ENCODE measurements around the gene SLC35B4.

SLC35B4 gene

GRCh38 chr7:134279898-134280297 lies 36.8 kb downstream of the SLC35B4 start:
- Histone ChIP-seq H3K79me2 (ENCODE audit: insufficient read depth, low read length) (no peaks in the 10 kb centered on the region), H3K36me3 (ENCODE audit: insufficient read depth, low read length) (no peaks in the 10 kb centered on the region), H3K27ac (ENCODE audit: low read length) (no peak overlapping the region), H3K9ac (ENCODE audit: low read depth, low read length) (no peak overlapping the region), H3K4me2 (ENCODE audit: insufficient read depth, low read length) (no peak overlapping the region), H3K9me3 (ENCODE audit: insufficient read depth, low read length, severe bottlenecking) (no peaks in the 10 kb centered on the region), H2AFZ (ENCODE audit: low read depth, low read length) (no peak overlapping the region), H3K4me3 (ENCODE audit: low read depth in 1 of 2, low read length in 2 of 2) (no peak overlapping the region), H3K4me1 (ENCODE audit: insufficient read depth, low read length) (no peaks in the 10 kb centered on the region), H3K27me3 (ENCODE audit: insufficient read depth, low read length, poor library complexity) (peaks cover 8% of the 10 kb centered on the region), H4K20me1 (ENCODE audit: insufficient read depth, low read length) (no peaks in the 10 kb centered on the region)
- no peak for ATAC-seq (ENCODE audit: insufficient read depth, low read depth)
- TF ChIP-seq CTCF (IDR thresholded peaks at IDR 0.05; ENCODE audit: borderline replicate concordance, extremely low read depth, low read length, poor library complexity, severe bottlenecking) (no peak), EZH2 (IDR thresholded peaks at IDR 0.05; ENCODE audit: borderline replicate concordance, low read depth, low read length, severe bottlenecking) (no peak)
- no peak for DNase-seq

- H3K9me3 ChIP-seq (ENCODE audit: insufficient read depth, low read length, severe bottlenecking) = no peaks in the 10 kb centered on the region
- H3K27ac ChIP-seq (ENCODE audit: low read length) = no peak overlapping the region
- peaks cover 8% of the 10 kb centered on the region for H3K27me3 ChIP-seq (ENCODE audit: insufficient read depth, low read length, poor library complexity)
- TF ChIP-seq CTCF (IDR thresholded peaks at IDR 0.05; ENCODE audit: borderline replicate concordance, extremely low read depth, low read length, poor library complexity, severe bottlenecking) (no peak), EZH2 (IDR thresholded peaks at IDR 0.05; ENCODE audit: borderline replicate concordance, low read depth, low read length, severe bottlenecking) (no peak)
- no peaks in the 10 kb centered on the region for H3K36me3 ChIP-seq (ENCODE audit: insufficient read depth, low read length)
- no peaks in the 10 kb centered on the region for H4K20me1 ChIP-seq (ENCODE audit: insufficient read depth, low read length)
- no peak overlapping the region for H3K9ac ChIP-seq (ENCODE audit: low read depth, low read length)
- H3K4me2 ChIP-seq (ENCODE audit: insufficient read depth, low read length) = no peak overlapping the region
- no peaks in the 10 kb centered on the region for H3K4me1 ChIP-seq (ENCODE audit: insufficient read depth, low read length)
- no peak overlapping the region for H2AFZ ChIP-seq (ENCODE audit: low read depth, low read length)
- ATAC-seq (ENCODE audit: insufficient read depth, low read depth) = no peak
- H3K79me2 ChIP-seq (ENCODE audit: insufficient read depth, low read length) = no peaks in the 10 kb centered on the region
- DNase-seq = no peak
- H3K4me3 ChIP-seq (ENCODE audit: low read depth in 1 of 2, low read length in 2 of 2) = no peak overlapping the region
Observed at GRCh38 chr7:134279336-134279735, 37.4 kb downstream of the SLC35B4 start.

GRCh38 chr7:134278502-134279153 lies 38.1 kb downstream of the SLC35B4 start:
- H3K9ac ChIP-seq (ENCODE audit: low read depth, low read length) = no peak overlapping the region
- peaks cover 8% of the 10 kb centered on the region for H3K27me3 ChIP-seq (ENCODE audit: insufficient read depth, low read length, poor library complexity)
- no peak overlapping the region for H2AFZ ChIP-seq (ENCODE audit: low read depth, low read length)
- no peak for ATAC-seq (ENCODE audit: insufficient read depth, low read depth)
- no peak for TF ChIP-seq EZH2 (IDR thresholded peaks at IDR 0.05; ENCODE audit: borderline replicate concordance, low read depth, low read length, severe bottlenecking)
- TF ChIP-seq CTCF (IDR thresholded peaks at IDR 0.05; ENCODE audit: borderline replicate concordance, extremely low read depth, low read length, poor library complexity, severe bottlenecking) = no peak
- H4K20me1 ChIP-seq (ENCODE audit: insufficient read depth, low read length) = no peaks in the 10 kb centered on the region
- DNase-seq = no peak
- H3K9me3 ChIP-seq (ENCODE audit: insufficient read depth, low read length, severe bottlenecking) = no peaks in the 10 kb centered on the region
- no peaks in the 10 kb centered on the region for H3K4me1 ChIP-seq (ENCODE audit: insufficient read depth, low read length)
- no peak overlapping the region for H3K4me2 ChIP-seq (ENCODE audit: insufficient read depth, low read length)
- H3K79me2 ChIP-seq (ENCODE audit: insufficient read depth, low read length) = no peaks in the 10 kb centered on the region
- H3K36me3 ChIP-seq (ENCODE audit: insufficient read depth, low read length) = no peaks in the 10 kb centered on the region
- no peak overlapping the region for H3K27ac ChIP-seq (ENCODE audit: low read length)
- no peak overlapping the region for H3K4me3 ChIP-seq (ENCODE audit: low read depth in 1 of 2, low read length in 2 of 2)
